GM18867 (cell line): ENCODE data around the gene KRR1.
A peak's percentile ranks its signal among the peaks of the same experiment; 100 is the strongest.
"Not testable (repeated sequence)": the region's sequence is repeated elsewhere in the genome, so short reads cannot be mapped to it uniquely, and the experiment has no call there.

Experiments used
- ATAC-seq: cut with Tn5 transposase; IDR thresholded peaks from one replicate; pipeline ENCODE4 v1.9.1; 2021; ENCODE audit warnings: mild to moderate bottlenecking, moderate library complexity; ENCODE audit not compliant: unreplicated experiment

Gene KRR1

GRCh38 chr12:75479963-75480461 lies 31.4 kb downstream of the KRR1 start:
- ATAC-seq: peak; percentile 40

- ATAC-seq: peak; percentile 20
Observed at GRCh38 chr12:75478116-75478794, 33.2 kb downstream of the KRR1 start.

GRCh38 chr12:75477137-75477536 lies 34.3 kb downstream of the KRR1 start:
- no peak for ATAC-seq

- no peak for ATAC-seq
Observed at GRCh38 chr12:75476071-75476470, 35.3 kb downstream of the KRR1 start.

GRCh38 chr12:75474116-75474515 lies 37.3 kb downstream of the KRR1 start:
- ATAC-seq: no peak

GRCh38 chr12:75471902-75472890 lies 39.2 kb downstream of the KRR1 start:
- peak; percentile 64 for ATAC-seq

GRCh38 chr12:75460204-75460603 lies 51.2 kb downstream of the KRR1 start:
- ATAC-seq: no peak

GRCh38 chr12:75459755-75460154 lies 51.7 kb downstream of the KRR1 start:
- no peak for ATAC-seq

- ATAC-seq: not testable (repeated sequence)
Observed at GRCh38 chr12:75457866-75458265, 53.5 kb downstream of the KRR1 start.

- no peak for ATAC-seq
Observed at GRCh38 chr12:75457191-75457590, 54.2 kb downstream of the KRR1 start.

- no peak for ATAC-seq
Observed at GRCh38 chr12:75455839-75456238, 55.6 kb downstream of the KRR1 start.

GRCh38 chr12:75452675-75453330 lies 58.6 kb downstream of the KRR1 start:
- ATAC-seq: no peak

- no peak for ATAC-seq
Observed at GRCh38 chr12:75447691-75448393, 63.6 kb downstream of the KRR1 start.

- no peak for ATAC-seq
Observed at GRCh38 chr12:75446857-75447256, 64.6 kb downstream of the KRR1 start.

- ATAC-seq: not testable (repeated sequence)
Observed at GRCh38 chr12:75445137-75445507, 66.3 kb downstream of the KRR1 start.

GRCh38 chr12:75444429-75445136 lies 66.8 kb downstream of the KRR1 start:
- ATAC-seq: no peak

GRCh38 chr12:75443709-75444108 lies 67.7 kb downstream of the KRR1 start:
- ATAC-seq: no peak

GRCh38 chr12:75442454-75442853 lies 69.0 kb downstream of the KRR1 start:
- ATAC-seq: not testable (repeated sequence)

GRCh38 chr12:75441687-75442449 lies 69.5 kb downstream of the KRR1 start:
- ATAC-seq: not testable (repeated sequence)
